NCI-H1694 treated with DMSO at 0.1 percent for 48 hours (cell line): ENCODE results near the gene SUSD3.
"Not testable (repeated sequence)": the region's sequence is repeated elsewhere in the genome, so short reads cannot be mapped to it uniquely, and the experiment has no call there.

Source experiments
- DNase-seq: peaks from one replicate; lab custom pipeline; 2025; lab: John Stamatoyannopoulos, UW

SUSD3 gene

DNA sequence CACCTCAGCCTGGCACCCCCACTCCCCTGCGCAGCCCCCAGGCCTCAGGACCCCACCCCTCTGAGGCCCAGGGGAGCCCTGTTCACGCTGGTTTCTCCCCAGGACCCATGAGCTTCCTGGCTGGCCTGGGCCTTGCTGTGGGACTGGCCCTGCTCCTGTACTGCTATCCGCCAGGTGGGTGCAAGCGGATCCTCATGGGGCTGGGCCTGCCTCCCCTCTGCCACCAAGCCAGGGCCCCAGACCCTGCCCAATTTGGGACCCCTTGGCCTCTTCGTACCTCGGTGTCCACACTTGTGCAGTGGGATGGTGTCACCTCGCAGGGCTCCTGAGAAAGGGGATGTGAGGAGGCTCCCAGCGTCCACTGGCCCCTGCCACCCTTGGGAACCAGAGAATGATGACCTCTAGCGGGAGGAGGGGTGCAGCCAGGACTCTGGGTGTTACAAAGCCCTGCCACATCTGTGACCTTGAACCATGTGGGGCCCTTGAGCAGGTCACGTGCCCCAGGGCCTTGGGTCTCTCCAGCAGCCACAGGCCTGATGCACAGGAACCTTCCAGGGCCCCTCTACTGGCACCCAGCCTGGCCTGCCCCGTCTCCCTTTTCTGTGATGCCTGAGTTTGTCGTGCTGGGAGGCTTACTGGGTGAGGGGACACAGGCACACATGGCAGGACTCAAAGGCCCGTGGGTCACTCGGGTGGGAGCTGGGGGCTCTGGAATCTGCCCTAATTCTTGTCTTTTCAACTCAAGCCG is 53.8 kb downstream of the SUSD3 start:
- DNase-seq: no peak

DNA sequence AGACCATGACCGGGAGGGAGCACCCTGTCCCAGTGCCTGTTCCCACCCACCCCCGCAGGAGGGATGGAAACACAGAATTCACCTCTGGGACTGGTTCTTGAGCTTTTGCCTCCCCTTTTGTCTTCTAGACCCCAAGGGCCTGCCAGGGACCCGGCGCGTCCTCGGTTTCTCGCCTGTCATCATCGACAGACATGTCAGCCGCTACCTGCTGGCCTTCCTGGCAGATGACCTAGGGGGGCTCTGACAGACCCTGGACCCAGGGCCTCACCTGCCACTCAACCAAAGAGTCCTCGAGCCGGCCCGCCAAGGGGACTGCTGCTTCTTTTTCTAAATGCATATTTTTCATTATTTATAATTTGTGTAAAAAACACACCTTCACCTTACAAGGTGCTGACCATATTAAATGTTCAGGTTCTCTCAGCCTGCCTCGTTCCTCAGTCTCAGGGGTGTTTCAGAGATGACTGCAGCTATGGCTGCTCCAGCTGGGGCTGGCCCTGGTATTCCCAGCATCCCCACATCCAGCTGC is 54.4 kb downstream of the SUSD3 start:
- no peak for DNase-seq

DNA sequence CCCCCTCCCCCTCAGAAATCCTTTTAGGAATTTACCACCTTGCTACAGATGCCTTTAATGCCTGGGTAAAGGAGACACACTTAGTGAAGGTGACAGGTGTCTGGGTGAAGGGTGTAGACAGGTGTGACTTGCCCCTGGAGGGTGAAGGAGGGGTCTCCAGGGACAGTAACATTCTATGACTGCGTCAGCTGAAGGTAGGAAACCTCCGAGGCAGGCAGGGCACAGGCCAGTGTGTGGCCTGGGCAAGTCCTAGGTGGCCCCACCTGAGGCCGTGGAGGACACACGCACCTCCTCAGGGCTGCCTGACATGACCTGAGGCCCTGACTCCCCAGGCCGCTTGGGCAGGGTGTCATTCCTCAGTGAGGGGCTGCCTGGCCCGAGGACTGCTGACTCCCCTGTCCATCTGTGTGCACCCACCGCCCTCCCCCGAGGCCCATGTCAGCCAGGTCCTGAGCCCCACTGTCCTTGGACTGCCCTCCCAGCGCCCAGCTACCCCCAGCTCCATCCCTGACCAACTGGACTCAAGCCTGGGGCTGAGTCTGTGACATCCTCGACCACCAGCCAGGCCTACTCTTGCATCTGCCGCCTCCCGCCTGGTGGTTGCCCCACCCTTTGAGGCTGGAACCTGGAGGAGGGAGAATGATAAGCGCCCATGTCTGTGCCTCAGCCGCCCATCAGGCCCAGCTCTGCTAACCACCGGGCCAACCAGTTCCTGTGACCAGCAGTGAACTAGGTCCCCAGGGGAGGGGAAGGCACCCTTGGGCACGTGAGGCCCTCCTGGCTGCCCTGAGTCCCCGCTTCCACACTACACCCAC is 55.9 kb downstream of the SUSD3 start:
- DNase-seq: no peak

- DNase-seq: no peak
Observed at GRCh38 chr9:93114984-93115335, 56.5 kb downstream of the SUSD3 start.

DNA sequence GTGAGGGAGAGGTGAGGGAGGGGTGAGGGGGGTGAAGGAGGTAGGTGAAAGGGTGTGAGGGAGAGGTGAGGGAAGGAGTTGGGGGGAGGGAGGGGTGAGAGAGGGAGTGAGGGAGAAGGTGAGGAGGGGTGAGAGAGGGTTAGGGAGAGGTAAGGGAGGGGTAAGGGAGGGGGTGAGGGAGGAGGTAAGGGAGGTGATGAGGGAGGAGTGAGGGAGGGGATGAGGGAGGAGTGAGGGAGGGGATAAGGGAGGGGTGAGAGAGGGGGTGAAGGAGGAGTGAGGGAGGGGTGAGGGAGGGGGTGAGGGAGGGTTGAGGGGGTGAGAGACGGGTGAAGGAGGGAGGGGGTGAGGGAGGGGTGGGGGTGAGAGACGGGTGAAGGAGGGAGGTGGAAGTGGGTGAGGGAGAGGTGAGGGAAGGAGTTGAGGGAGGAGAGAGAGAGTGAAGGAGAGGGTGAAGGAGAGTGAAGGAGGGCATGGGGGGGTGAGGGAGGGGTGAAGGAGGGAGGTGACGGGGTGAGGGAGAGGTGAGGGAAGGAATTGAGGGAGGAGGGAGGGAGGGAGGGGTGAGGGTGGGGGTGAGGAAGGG is 57.1 kb downstream of the SUSD3 start:
- DNase-seq: no peak

- no peak for DNase-seq
Observed at GRCh38 chr9:93116072-93116961, 57.8 kb downstream of the SUSD3 start.

DNA sequence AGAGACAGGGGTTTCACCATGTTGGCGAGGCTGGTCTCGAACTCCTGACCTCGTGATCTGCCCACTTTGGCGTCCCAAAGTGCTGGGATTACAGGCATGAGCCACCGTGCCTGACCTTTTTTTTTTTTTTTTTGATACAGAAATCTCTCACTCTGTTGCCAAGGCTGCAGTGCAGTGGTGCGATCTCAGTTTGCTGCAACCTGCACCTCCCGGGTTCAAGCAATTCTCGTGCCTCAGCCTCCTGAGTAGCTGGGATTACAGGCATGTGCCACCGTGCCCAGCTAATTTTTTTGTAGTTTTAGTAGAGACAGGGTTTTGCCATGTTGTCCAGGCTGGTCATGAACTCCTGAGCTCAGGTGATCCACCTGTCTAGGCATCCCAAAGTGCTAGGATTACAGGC is 59.0 kb downstream of the SUSD3 start:
- not testable (repeated sequence) for DNase-seq

DNA sequence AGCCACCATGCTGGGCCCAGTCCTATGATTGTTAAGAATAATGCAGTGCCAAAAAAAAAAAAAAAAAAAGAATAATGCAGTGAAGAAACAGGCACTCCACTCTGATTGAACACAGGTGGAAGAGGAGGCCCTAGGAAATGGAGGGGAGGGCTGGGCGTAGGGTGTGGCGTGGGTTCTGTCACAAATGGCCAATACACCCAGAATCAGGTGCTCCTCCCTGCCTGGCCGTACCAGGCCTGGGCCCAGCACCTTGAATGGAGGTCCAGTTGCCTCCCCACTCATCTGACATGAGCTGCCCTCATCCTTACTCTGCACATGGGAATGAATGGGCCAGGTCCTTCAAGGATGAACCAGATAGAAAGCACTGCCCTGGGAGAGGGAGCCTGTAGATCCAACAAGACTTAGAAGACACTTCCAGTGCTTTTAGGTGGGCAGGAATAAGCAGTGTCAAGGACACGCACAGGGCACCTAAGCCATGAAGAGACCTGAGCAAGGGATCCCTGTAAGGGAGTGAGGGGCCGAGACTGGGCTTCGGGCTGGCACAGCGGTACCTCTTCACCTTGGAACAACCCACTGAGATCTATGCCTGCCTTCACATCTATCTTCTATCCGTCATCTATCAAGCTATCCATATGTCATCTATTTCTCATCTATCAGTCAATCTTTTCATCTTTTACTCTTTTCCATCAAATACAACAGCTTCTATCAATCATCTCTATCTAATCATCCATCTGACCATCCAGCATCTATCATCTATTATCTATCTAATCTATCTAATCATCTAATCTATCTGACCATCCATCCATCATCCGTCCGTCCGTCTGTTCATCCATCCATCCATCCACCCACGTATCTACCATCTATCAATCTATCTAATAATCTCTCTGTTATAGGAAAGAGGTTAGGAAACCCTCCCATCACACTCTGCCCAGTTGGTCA is 59.7 kb downstream of the SUSD3 start:
- DNase-seq: no peak

GRCh38 chr9:93118863-93119702 is 60.6 kb downstream of the SUSD3 start:
- DNase-seq: no peak

DNA sequence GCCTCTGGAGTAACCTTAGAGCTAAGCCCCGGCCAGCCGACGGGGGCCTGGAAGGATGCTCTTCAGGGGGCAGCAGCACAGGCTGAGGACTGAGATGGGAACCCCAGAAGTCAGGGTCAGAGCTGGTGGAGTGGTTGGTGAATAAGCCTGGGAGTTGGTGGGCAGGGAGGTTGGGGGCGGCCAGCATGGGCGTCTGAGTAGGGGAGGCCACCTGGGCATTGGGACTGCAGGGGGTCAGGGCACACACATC is 61.1 kb downstream of the SUSD3 start:
- no peak for DNase-seq

DNA sequence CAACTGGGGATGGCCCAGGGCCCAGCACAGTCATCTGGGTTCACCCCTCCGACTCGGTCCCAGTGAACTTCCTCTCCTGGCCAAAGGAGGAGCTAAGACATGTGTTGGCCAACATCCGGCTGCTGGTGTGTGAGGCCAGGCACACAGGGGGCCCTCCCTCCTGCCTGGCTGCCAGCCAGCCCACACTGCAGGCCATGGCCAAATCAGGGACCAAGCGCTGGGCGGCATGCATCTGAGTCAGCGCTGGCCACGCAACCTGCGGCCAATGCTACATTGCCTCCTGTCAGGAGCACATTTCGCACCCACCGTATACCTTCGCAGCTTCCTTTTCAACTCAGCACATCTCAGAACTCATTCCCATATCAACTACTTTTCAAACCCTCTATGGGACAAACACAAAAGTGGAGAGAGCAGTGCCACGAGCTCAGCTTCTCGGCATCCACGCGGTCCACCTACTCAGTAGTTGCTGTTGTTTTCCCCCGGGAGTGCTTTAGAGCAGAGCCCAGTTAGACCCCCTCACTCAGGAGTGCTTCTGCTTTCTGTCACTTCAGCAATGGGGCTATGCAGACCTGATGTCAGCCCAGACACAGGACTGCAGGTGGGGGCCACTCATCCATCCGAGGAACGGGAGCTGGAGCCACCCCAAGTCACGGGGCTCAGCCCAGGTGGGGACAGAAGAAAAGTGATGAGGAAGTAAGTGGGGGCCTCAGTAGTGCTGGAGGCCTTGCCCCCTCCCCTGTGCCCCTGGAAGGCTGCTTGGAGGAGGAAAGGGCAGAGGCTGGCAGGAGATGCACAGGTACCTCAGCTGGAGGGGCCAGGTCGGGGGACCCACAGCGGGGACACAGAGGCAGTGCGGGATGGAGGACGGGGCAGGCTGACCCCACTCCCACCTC is 61.7 kb downstream of the SUSD3 start:
- no peak for DNase-seq

DNA sequence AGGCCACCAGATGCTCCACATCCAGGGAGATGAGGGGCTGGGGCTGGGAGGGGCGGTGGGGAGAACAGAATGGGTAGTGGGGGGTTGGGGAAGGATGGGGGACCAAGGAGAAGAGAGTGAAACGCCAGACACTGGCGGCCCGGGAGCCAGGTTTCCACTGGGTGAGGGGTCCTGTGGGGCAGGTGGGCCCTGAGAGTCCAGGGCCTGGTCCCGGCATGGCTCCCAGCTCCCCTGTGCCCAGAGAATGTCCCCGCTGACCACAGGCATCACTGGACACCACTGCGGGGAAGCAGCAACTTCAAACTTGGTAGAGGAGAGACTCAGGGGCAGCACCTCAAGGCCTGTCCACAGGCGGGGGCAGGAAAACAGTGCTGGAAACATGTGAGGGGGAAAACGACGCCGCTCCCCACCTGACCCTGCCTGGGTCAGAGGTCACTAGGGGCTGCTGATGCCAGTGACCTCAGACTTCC is 62.4 kb downstream of the SUSD3 start:
- no peak for DNase-seq

DNA sequence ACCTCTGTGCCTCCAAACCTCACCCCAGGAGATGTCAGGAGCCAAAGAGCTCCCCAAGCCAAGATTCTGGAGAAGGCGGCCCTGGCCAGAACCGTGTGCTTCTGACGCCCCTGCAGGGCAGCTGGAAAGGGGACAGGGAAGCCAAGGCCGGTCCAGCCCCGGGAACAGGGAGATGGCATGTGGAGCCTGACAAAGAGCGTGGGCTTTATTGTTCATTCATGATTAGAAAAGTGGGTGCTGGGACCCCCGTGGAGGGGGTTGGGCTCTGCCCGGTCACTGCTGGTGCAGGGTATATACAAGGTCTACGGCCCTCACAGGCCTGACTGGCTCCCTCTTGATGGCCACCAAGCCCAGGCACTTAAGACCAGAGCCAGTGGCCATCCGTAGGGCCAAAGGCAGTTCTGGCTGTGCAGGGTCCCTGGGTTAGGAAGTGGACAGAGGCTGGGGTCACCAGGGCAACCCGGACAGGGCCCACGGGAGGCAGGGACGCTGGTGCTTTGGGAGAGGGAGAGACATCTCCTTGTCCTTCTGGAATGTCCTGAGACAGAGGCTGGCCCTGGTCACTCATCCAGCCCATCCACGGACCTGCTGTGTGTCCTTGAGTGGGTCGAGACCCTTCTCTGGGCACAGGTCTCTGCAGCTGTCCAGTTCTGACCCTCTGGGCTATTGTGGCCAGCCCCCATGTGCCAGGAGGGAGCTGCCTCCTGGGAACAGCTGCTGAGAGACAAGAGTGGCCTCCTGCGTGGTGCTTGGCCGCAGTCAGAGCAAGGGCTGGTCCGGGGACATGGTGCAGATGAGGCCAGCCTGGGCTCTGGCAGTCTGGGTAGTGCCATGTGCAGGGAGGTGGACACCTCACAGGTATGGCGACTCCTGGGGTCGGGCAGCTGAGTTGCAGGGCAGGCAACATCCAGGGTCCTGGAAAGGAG is 63.1 kb downstream of the SUSD3 start:
- DNase-seq: no peak

DNA sequence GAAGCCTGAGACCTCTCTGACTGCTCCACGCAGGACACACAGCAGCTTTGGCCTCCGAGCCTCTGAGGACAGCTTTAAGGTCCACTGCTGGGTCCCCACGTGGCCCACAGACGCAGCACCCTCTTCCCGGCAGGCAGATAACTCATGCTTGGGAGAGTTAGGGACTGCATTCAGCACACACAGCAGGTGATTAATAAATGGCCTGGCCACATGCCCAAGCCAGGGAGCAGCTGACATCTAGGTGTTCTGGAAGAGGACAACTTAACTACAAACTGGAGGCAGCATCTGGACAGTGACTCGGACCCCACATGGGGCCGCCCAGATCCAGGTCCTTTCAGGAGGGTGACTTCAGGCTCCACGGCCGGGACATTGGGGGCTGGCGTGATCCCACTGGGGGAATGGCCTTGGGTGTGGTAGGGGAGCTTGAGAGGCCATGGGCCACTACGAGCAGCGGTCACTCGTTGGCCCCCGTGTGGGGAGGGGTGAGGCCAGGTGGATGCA is 64.3 kb downstream of the SUSD3 start:
- no peak for DNase-seq

GRCh38 chr9:93123561-93124283 is 65.2 kb downstream of the SUSD3 start:
- DNase-seq: no peak

DNA sequence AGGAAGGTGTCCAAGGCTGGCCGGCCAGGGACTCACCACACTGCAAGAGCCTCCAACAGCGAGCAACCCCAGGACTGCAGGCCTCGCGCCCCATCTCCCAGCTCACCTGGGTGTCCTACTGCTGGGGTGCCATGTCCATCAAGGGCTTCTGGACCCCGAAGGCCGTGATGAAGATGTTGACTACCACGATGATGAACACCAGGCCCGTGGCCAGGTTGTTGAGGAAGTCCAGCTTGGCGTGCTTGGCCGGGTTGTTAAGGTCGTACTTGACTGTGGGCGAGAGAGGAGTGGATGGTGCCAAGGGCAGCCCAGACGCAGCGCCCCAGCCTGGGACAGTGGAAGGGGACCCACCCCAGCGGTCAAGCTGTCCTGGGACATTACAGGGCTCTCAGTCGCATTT is 66.3 kb downstream of the SUSD3 start:
- no peak for DNase-seq

DNA sequence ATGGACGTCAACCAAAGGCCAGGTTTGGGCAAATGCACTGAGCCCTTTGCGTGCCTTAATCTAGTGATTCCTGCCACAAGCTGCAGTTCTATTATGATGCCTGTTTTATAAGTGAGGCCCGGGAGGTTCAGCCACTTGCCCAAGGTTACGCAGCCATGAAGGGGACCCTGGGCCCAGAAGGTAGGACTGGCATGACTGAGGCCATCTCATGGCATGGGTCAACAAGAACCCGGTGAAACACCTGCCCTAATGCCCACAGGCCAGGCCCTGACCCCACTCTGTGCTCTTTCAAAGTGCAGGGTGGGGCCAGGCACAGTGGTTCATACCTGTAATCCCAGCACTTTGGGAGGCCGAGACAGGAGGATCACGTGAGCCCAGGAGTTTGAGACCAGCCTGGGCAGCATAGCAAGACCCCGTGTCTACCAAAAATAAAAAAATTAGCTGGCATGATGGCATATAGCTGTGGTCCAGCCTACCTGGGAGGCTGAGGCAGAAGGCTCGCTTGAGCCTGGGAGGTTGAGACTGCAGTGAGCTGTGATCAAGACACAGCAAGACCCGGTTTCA is 66.9 kb downstream of the SUSD3 start:
- no peak for DNase-seq
